GM18909 (cell line): ENCODE measurements around the gene MRPS33.

ENCODE experiments used
- ATAC-seq: cut with Tn5 transposase; IDR thresholded peaks from one replicate; pipeline ENCODE4 v1.9.1; 2021; ENCODE audit warnings: mild to moderate bottlenecking; ENCODE audit not compliant: unreplicated experiment, poor library complexity

MRPS33 gene

GRCh38 chr7:141012696-141013344, 1.9 kb downstream of the MRPS33 start:
- ATAC-seq = no peak

- peak; percentile 44 for ATAC-seq
Observed at GRCh38 chr7:141012044-141012685, 2.6 kb downstream of the MRPS33 start.

GRCh38 chr7:141011443-141011842, 3.3 kb downstream of the MRPS33 start:
- ATAC-seq = no peak

- ATAC-seq = no peak
Observed at GRCh38 chr7:141003172-141004065, 11.3 kb downstream of the MRPS33 start.

- ATAC-seq = no peak
Observed at GRCh38 chr7:141001546-141001945, 13.2 kb downstream of the MRPS33 start.

- ATAC-seq = no peak
Observed at GRCh38 chr7:141001122-141001521, 13.6 kb downstream of the MRPS33 start.

GRCh38 chr7:140998715-140999114, 16.0 kb downstream of the MRPS33 start:
- no peak for ATAC-seq

GRCh38 chr7:140992422-140992821, 22.3 kb downstream of the MRPS33 start:
- no peak for ATAC-seq

- ATAC-seq = no peak
Observed at GRCh38 chr7:140990193-140990962, 24.4 kb downstream of the MRPS33 start.

- ATAC-seq = peak; percentile 93
Observed at GRCh38 chr7:140989068-140989467, 25.7 kb downstream of the MRPS33 start.

- no peak for ATAC-seq
Observed at GRCh38 chr7:140983802-140984201, 30.9 kb downstream of the MRPS33 start.

GRCh38 chr7:140982508-140982907, 32.2 kb downstream of the MRPS33 start:
- no peak for ATAC-seq

GRCh38 chr7:140981951-140982350, 32.8 kb downstream of the MRPS33 start:
- ATAC-seq = no peak

GRCh38 chr7:140977741-140978140, 37.0 kb downstream of the MRPS33 start:
- no peak for ATAC-seq

GRCh38 chr7:140972876-140973829, 41.6 kb downstream of the MRPS33 start:
- no peak for ATAC-seq

GRCh38 chr7:140972344-140972743, 42.4 kb downstream of the MRPS33 start:
- no peak for ATAC-seq

- no peak for ATAC-seq
Observed at GRCh38 chr7:140967438-140967837, 47.3 kb downstream of the MRPS33 start.

GRCh38 chr7:140966561-140967233, 48.1 kb downstream of the MRPS33 start:
- ATAC-seq = no peak

GRCh38 chr7:140961117-140961516, 53.6 kb downstream of the MRPS33 start:
- no peak for ATAC-seq
